Natural killer cell (primary cell): ENCODE results near the gene GALNT2. TPM values are rescaled to one million over a fixed set of nuclear protein-coding genes. Genes with fewer than 3 reads are reported as not detected.
A peak's percentile ranks its signal among the peaks of the same experiment; 100 is the strongest.

Experiments used
- ATAC-seq, 3 donors: fragments of 150-1000 bp in 2 of 3; fragments of 200-7000 bp in 1 of 3; cut with Tn5 transposase; 1 replicate in 1 of 3; 2 replicates in 2 of 3; pipeline ENCODE4 v1.10.0; 2021; ENCODE audit warnings: mild to moderate bottlenecking in 2 of 3, moderate library complexity in 2 of 3
- DNase-seq, 2 donors: peaks; one replicate each; pipeline versions ENCODE4 v3.0.0 to v3.0.0-alpha.2; 2013 to 2021; ENCODE audit warnings: mixed read lengths in 1 of 2
- H3K27ac ChIP-seq: one replicate; pipeline ENCODE4 v1.5.1; 2013; ENCODE audit warnings: mild to moderate bottlenecking, low read length
- H3K27me3 ChIP-seq: one replicate; pipeline ENCODE4 v1.6.1; 2013; ENCODE audit warnings: low read length; ENCODE audit not compliant: control insufficient read depth, insufficient read depth
- H3K36me3 ChIP-seq: one replicate; pipeline ENCODE4 v1.6.1; 2013; ENCODE audit warnings: low read length; ENCODE audit not compliant: control insufficient read depth, insufficient read depth
- H3K4me1 ChIP-seq: one replicate; pipeline ENCODE4 v1.6.1; 2013; ENCODE audit warnings: low read length; ENCODE audit not compliant: control insufficient read depth, insufficient read depth
- H3K4me3 ChIP-seq: one replicate; pipeline ENCODE4 v1.5.1; 2013; ENCODE audit warnings: low read length
- H3K9me3 ChIP-seq: one replicate; pipeline ENCODE4 v1.6.1; 2013; ENCODE audit warnings: low read length; ENCODE audit not compliant: control insufficient read depth, insufficient read depth
- H3K27ac Mint-ChIP-seq, 2 donors: one replicate each; pipeline ENCODE4 v1.8.0; 2022; ENCODE audit warnings: mild to moderate bottlenecking in 2 of 2, mixed read lengths in 2 of 2, moderate library complexity in 1 of 2
- H3K27me3 Mint-ChIP-seq, 2 donors: one replicate each; pipeline ENCODE4 v1.8.0; 2022; ENCODE audit warnings: low read depth in 2 of 2, mixed read lengths in 2 of 2
- H3K36me3 Mint-ChIP-seq: one replicate; pipeline ENCODE4 v1.8.0; 2022; ENCODE audit warnings: mixed read lengths
- H3K4me1 Mint-ChIP-seq, 2 donors: one replicate each; pipeline ENCODE4 v1.8.0; 2022; ENCODE audit warnings: mixed read lengths in 2 of 2
- H3K4me3 Mint-ChIP-seq: one replicate; pipeline ENCODE4 v1.8.0; 2022; ENCODE audit warnings: mild to moderate bottlenecking, moderate library complexity, mixed read lengths
- H3K9me3 Mint-ChIP-seq, 2 donors: one replicate each; pipeline ENCODE4 v1.8.0; 2022; ENCODE audit warnings: mixed read lengths in 2 of 2
- CTCF ChIP-seq: fragments of 200-600 bp; IDR thresholded peaks from one replicate; pipeline ENCODE4 v1.8.0; 2022; ENCODE audit warnings: antibody characterized with exemption
- WGBS: methylation state at CpG from one replicate; pipeline ENCODE4 v1.1.7; 2013; ENCODE audit warnings: missing lambda C conversion rate; ENCODE audit not compliant: insufficient coverage; 5-methylcytosine and 5-hydroxymethylcytosine counted together
- intact Hi-C: fragments of 100-400 bp; cut with micrococcal nuclease; formaldehyde crosslinking; loops from one replicate; pipeline ENCODE4 v1.14.2; 2022
- total RNA-seq, 4 donors: library from RNA; stranded (reverse); fragments of 120-200 nt in 1 of 4; gene quantifications; one replicate each; pipeline versions ENCODE4 v1.2.3 to v1.2.4, GENCODE V29; 2013 to 2022

Gene GALNT2
- total RNA-seq, 3 donors from 2014 or later (not counting 1 experiment from before 2014, with no cell fraction given) = 31.2 to 53.6 (median 47.3) TPM

- DNase-seq (no peak), ATAC-seq (no peak)
- Mint-ChIP-seq H3K9me3 (no peaks in the 10 kb centered on the region), H3K27me3 (no peaks in the 10 kb centered on the region), H3K4me1 (peaks cover 22 to 47% of the 10 kb centered on the region in 2 donors), H3K36me3 (no peaks in the 10 kb centered on the region), H3K4me3 (no peak overlapping the region), H3K27ac (peak overlapping the region; percentile 46 to 48)
- Histone ChIP-seq H3K4me3 (no peak overlapping the region), H3K4me1 (peaks cover 15% of the 10 kb centered on the region), H3K36me3 (no peaks in the 10 kb centered on the region), H3K27ac (no peak overlapping the region), H3K9me3 (no peaks in the 10 kb centered on the region), H3K27me3 (no peaks in the 10 kb centered on the region)
- WGBS = 94% methylated on average over 4 of the region's 4 CpGs
- TF ChIP-seq CTCF = no peak
- intact Hi-C loops = no loop called here
These were observed 72.3 kb downstream of the GALNT2 start for GRCh38 chr1:230139315-230139714.

GRCh38 chr1:230139741-230140140 is 72.7 kb downstream of the GALNT2 start:
- no peaks in the 10 kb centered on the region for H3K27me3 ChIP-seq
- no peaks in the 10 kb centered on the region for H3K36me3 ChIP-seq
- no peak for ATAC-seq
- Mint-ChIP-seq H3K9me3 (no peaks in the 10 kb centered on the region), H3K27ac (no peak overlapping the region), H3K36me3 (no peaks in the 10 kb centered on the region), H3K4me1 (peaks cover 27 to 51% of the 10 kb centered on the region in 2 donors), H3K4me3 (no peak overlapping the region), H3K27me3 (no peaks in the 10 kb centered on the region)
- WGBS = 96% methylated on average over 8 of the region's 8 CpGs
- H3K4me3 ChIP-seq = no peak overlapping the region
- no peak for DNase-seq
- peaks cover 16% of the 10 kb centered on the region for H3K4me1 ChIP-seq
- intact Hi-C loops = no loop called here
- H3K9me3 ChIP-seq = no peaks in the 10 kb centered on the region
- no peak overlapping the region for H3K27ac ChIP-seq
- TF ChIP-seq CTCF = no peak

- Mint-ChIP-seq H3K9me3 (no peaks in the 10 kb centered on the region), H3K4me3 (no peak overlapping the region), H3K27ac (peak overlapping the region in 1 of 2 donors; percentile 21), H3K36me3 (no peaks in the 10 kb centered on the region), H3K4me1 (peaks cover 33 to 58% of the 10 kb centered on the region in 2 donors), H3K27me3 (no peaks in the 10 kb centered on the region)
- H3K27ac ChIP-seq = no peak overlapping the region
- no peaks in the 10 kb centered on the region for H3K27me3 ChIP-seq
- no peaks in the 10 kb centered on the region for H3K36me3 ChIP-seq
- no peaks in the 10 kb centered on the region for H3K9me3 ChIP-seq
- TF ChIP-seq CTCF = no peak
- DNase-seq (no peak), ATAC-seq (no peak)
- H3K4me1 ChIP-seq = peaks cover 23% of the 10 kb centered on the region
- intact Hi-C loops = no loop called here
- WGBS = 90% methylated on average over 8 of the region's 12 CpGs
- no peak overlapping the region for H3K4me3 ChIP-seq
These were observed 73.4 kb downstream of the GALNT2 start for GRCh38 chr1:230140221-230141020.
